Activated T-helper 1 cell treated with anti-CD3 and anti-CD28 coated beads, Interleukin-12 subunit alpha, Interleukin-12 subunit beta, Interleukin-2, Interleukin-4 antibody, amounts not matched to agents 30 ng/mL and 10 ng/mL and 1 ng/mL, durations not matched to agents 14 hours and 24 hours and 36 hours (primary cell): ENCODE measurements around the gene CDH23. TPM values are rescaled to one million over a fixed set of nuclear protein-coding genes. Genes with fewer than 3 reads are reported as not detected.

Source experiments
- DNase-seq: peaks from one replicate; pipeline ENCODE4 v3.0.0; 2021; ENCODE audit warnings: low spot score
- H3K27ac Mint-ChIP-seq: one replicate; pipeline ENCODE4 v1.8.0; 2021; ENCODE audit warnings: mild to moderate bottlenecking, mixed read lengths
- H3K27me3 Mint-ChIP-seq: one replicate; pipeline ENCODE4 v1.8.0; 2022; ENCODE audit warnings: mild to moderate bottlenecking, moderate library complexity, mixed read lengths; ENCODE audit not compliant: insufficient read depth
- H3K36me3 Mint-ChIP-seq: one replicate; pipeline ENCODE4 v1.8.0; 2021; ENCODE audit warnings: low read depth, mixed read lengths
- H3K4me1 Mint-ChIP-seq: one replicate; pipeline ENCODE4 v1.8.0; 2021; ENCODE audit warnings: low read depth, mixed read lengths
- H3K4me3 Mint-ChIP-seq: one replicate; pipeline ENCODE4 v1.8.0; 2021; ENCODE audit warnings: mild to moderate bottlenecking, moderate library complexity, mixed read lengths
- H3K9me3 Mint-ChIP-seq: one replicate; pipeline ENCODE4 v1.8.0; 2021; ENCODE audit warnings: mixed read lengths
- intact Hi-C: fragments of 100-400 bp; cut with micrococcal nuclease; formaldehyde crosslinking; loops from one replicate; pipeline ENCODE4 v1.15.1; 2024
- total RNA-seq: library from RNA; stranded (reverse); gene quantifications from 2 replicates; pipeline ENCODE4 v1.2.3, GENCODE V29; 2022

Gene CDH23
- total RNA-seq, 1 donor from 2014 or later, result 0.57 TPM

DNA sequence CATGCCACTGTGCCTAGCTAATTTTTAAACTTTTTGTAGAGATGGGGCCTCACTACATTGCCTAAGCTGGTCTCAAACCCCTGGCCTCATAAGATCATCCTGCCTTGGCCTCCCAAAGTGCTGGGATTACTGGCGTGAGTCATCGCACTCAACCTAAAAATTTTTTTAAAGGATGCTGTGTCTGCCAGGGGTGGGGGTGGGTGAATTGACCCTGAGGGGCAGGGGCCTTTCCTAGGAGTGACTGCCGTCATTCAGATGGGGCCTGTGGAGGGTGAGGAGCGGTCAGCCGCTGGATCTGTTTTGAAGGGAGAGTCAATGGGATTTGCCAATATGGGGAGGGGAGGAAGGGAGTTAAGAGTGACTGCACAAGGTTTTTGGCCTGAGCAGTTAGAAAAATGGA lies 233.4 kb downstream of the CDH23 start:
- H3K4me3 Mint-ChIP-seq, result no peak overlapping the region
- no peak for DNase-seq
- intact Hi-C loops, result no loop called here
- peaks cover 2% of the 10 kb centered on the region for H3K27me3 Mint-ChIP-seq
- H3K9me3 Mint-ChIP-seq, result no peaks in the 10 kb centered on the region
- no peaks in the 10 kb centered on the region for H3K4me1 Mint-ChIP-seq
- no peaks in the 10 kb centered on the region for H3K36me3 Mint-ChIP-seq
- H3K27ac Mint-ChIP-seq, result no peak overlapping the region

DNA sequence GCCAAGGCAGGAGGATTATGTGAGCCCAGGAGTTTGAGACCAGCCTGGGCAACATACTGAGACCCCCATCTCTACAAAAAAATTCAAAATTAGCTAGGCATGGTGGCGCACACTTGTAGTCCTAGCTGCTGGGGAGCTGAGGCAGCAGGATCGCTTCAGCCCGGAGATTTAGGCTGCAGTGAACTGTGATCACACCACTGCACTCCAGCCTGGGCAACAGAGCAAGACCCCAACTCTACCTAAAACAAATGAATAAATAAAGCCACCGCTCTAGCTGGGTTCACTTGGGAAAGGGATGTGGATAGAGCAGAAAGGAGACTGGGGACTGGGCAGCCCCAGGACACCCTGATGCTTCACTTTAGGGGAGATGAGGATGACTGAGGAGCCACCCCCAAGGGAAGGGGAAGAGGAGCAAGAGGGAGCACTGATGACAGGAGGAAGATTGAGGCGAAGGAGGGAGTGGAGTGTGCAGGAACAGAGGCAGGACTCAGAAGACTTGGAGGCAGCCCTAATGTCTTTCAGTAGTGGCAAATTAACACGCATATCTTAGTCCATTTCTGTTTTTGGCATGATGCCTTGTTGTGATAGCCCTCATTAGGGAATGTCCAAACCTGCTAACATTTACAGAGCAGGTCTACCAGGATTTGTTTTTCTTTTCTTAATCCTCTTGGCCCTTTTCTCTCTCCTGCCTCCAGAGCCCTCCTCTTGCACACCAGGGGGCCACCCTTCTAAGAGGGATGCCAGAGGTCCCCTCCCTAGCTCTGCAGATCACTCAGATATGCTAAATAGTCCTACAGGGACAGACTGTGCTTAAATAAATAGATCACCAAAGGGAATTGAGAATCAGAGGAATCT lies 234.5 kb downstream of the CDH23 start:
- H3K36me3 Mint-ChIP-seq, result no peaks in the 10 kb centered on the region
- H3K4me1 Mint-ChIP-seq, result no peaks in the 10 kb centered on the region
- DNase-seq, result no peak
- intact Hi-C loops, result no loop called here
- H3K4me3 Mint-ChIP-seq, result no peak overlapping the region
- H3K27me3 Mint-ChIP-seq, result peaks cover 5% of the 10 kb centered on the region
- H3K27ac Mint-ChIP-seq, result no peak overlapping the region
- no peaks in the 10 kb centered on the region for H3K9me3 Mint-ChIP-seq

DNA sequence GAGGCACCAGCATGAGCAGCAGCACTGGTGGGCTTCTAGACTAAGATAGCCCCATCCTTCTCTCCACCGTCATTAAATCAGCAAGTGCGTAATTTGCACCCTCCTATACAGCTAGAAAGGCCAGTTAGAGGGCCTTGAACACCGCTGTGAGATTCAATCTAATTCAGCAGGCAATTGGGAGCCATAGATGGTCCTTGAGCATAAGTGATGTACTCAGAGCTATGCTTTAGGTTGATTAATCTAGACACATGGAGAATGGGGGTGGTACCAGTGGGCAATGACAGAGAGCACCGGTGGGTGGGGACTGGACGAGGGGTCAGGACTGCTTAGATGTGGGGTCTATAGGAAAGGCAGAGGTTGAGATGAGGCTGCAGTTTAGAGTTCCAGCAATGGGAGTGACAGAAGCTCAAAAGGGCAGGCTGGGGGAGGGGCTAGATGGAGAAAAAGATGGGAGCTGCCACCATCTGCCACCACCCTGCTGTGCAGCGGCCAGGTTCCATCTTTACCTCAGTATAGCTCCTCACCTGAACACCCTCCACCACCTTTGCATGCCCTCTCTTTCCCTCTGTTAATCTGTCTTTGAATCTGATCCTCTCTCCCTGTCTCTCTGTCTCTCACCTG lies 235.6 kb downstream of the CDH23 start:
- DNase-seq, result no peak
- H3K36me3 Mint-ChIP-seq, result no peaks in the 10 kb centered on the region
- no peaks in the 10 kb centered on the region for H3K4me1 Mint-ChIP-seq
- no peak overlapping the region for H3K27ac Mint-ChIP-seq
- intact Hi-C loops, result no loop called here
- peaks cover 4% of the 10 kb centered on the region for H3K27me3 Mint-ChIP-seq
- H3K4me3 Mint-ChIP-seq, result no peak overlapping the region
- H3K9me3 Mint-ChIP-seq, result no peaks in the 10 kb centered on the region

DNA sequence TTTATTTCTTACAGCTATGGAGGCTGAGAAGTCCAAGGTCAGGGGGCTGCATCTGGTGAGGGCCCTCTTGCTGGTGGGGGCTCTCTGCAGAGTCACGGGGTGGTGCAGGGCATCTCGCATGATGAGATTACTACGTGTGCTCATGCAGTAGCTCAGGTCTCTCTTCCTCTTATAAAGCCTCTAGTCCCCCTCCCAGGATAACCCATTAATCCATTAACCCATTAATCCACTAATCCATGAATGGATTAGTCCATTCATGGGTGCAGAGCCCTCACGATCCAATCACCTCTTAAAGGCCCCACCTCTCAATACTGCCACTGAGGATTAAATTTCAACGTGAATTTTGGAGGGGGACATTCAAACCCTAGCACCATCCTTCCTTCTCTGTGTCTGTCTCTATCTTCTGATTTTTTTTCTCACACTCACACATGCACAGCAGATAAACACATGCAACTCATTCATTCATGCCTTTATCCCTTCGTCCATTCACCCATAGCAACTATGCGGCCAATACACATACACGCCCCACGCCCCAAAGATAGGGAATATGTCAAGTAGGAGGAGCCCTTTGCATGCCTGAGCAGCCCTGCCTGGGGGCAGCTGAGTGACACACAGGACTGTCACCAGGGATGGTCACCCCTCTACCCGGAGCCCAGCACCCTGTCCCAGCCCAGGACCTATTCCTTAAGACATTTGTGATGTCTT lies 236.3 kb downstream of the CDH23 start:
- no peak overlapping the region for H3K27ac Mint-ChIP-seq
- no peaks in the 10 kb centered on the region for H3K36me3 Mint-ChIP-seq

DNA sequence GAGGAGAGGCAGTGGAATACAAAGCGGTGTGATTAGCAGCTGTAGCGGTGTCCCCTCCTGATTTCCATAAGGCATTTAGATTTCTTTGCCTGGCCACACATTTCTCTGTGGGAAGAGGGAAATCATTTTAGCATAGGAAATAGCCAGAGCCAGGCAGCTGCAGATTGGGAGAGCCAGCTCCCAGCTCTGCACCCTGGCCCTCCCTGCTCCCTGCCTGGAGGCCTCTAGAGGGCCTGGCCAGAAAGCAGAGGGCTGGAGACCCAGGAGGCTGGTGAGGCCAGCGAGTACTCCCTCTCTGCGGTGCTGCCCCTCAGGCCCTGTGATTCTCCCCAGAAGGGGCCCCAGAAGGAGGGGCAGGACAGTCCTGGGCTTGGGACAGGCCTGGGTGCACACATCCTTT lies 237.2 kb downstream of the CDH23 start:
- H3K9me3 Mint-ChIP-seq, result no peaks in the 10 kb centered on the region
- DNase-seq, result no peak
- H3K4me3 Mint-ChIP-seq, result no peak overlapping the region
- no peaks in the 10 kb centered on the region for H3K4me1 Mint-ChIP-seq
- H3K27me3 Mint-ChIP-seq, result peaks cover 3% of the 10 kb centered on the region
- intact Hi-C loops, result no loop called here
- no peak overlapping the region for H3K27ac Mint-ChIP-seq
- no peaks in the 10 kb centered on the region for H3K36me3 Mint-ChIP-seq

More for the DNA sequence above, 236.3 kb downstream of the CDH23 start:
- H3K4me3 Mint-ChIP-seq, result no peak overlapping the region
- intact Hi-C loops, result no loop called here
- DNase-seq, result no peak
- H3K4me1 Mint-ChIP-seq, result no peaks in the 10 kb centered on the region
- H3K27me3 Mint-ChIP-seq, result peaks cover 3% of the 10 kb centered on the region
- no peaks in the 10 kb centered on the region for H3K9me3 Mint-ChIP-seq

DNA sequence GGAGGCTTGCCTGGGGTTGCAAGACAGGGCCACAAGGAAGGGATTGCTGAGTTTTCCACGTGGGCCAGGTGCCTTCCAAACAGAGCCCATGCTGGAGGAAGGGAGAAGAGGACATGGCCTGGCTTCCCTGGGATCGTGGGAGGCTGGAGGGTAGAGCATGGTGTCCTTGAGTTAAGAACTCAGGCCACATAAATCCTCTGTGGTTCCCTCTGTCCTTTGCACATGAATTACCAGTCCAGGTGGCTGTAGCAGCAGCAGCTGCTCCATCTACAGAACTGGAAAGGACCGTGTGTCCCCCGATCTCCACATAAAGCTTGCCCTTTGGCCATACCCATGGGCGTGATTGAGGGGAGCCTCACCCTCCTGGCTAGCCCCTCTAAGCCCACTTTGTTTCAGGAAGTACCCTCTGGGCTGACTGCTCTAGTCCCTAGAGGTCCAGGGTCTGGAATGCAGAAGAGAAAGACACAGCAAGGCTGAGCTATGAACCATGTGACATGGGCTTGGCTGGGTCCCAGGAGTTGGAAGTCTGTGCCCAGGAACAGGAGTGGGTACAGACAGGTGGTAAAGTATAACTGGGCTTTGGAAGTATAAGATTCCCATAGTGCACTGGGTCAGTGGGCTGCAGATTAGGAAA lies 237.9 kb downstream of the CDH23 start:
- Mint-ChIP-seq H3K27me3 (peaks cover 3% of the 10 kb centered on the region), H3K4me3 (no peak overlapping the region), H3K36me3 (no peaks in the 10 kb centered on the region), H3K4me1 (no peaks in the 10 kb centered on the region), H3K27ac (no peak overlapping the region), H3K9me3 (no peaks in the 10 kb centered on the region)
- intact Hi-C loops, result no loop called here
- no peak for DNase-seq

DNA sequence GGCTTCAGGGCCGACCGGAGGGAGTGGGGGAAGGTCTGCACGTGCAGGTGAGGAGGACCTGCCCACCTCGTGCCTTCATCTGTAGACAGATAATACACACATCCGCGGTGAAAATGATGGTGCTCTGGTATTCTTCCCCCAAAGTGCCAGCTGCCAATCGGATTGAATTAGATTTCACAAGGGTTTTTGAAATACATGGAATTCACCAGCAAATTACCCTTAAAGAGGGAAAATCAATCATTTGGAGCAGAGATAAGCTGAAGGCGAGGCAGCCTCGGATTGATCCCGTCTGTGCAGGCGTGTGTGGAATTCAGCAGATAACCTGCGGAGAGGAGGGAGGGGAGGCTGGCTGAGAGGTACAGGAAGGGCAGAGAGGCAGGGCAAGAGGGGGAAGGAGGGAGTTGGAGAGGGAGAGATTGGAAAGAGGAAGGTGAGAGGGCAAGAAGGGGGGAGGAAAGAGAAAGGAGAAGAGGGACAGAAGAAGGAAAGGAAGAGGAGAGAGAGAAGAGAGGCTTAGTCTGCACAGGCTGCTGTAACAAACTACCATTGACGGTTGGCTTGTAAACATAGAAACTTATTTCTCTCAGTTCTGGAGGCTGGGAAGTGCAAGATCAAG lies 238.6 kb downstream of the CDH23 start:
- H3K36me3 Mint-ChIP-seq, result no peaks in the 10 kb centered on the region
- H3K4me3 Mint-ChIP-seq, result no peak overlapping the region
- H3K4me1 Mint-ChIP-seq, result no peaks in the 10 kb centered on the region
- H3K9me3 Mint-ChIP-seq, result no peaks in the 10 kb centered on the region
- intact Hi-C loops, result no loop called here
- peaks cover 3% of the 10 kb centered on the region for H3K27me3 Mint-ChIP-seq
- H3K27ac Mint-ChIP-seq, result no peak overlapping the region
- DNase-seq, result no peak

DNA sequence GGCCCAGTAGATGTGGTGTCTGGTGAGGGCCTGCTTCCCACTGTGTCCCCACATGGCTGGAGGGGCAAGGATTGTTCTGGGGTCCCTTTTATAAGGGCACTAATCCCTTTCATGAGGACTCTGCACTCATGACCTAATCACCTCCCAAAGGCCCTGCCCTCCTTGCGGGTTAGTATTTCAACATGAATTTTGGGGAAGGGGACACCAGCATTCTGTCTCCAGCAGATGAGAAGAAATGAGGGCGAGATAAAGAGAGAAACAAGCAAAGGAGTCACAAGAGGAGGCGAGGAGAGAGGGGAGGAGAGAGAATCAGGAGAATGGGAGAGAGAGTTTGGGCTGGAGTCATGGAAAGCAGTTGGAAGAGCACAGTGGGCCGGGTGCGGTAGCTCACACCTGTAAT lies 239.1 kb downstream of the CDH23 start:
- intact Hi-C loops, result no loop called here
- H3K27ac Mint-ChIP-seq, result no peak overlapping the region
- DNase-seq, result no peak
- no peak overlapping the region for H3K4me3 Mint-ChIP-seq
- no peaks in the 10 kb centered on the region for H3K36me3 Mint-ChIP-seq
- H3K27me3 Mint-ChIP-seq, result peaks cover 3% of the 10 kb centered on the region
- no peaks in the 10 kb centered on the region for H3K9me3 Mint-ChIP-seq
- no peaks in the 10 kb centered on the region for H3K4me1 Mint-ChIP-seq

DNA sequence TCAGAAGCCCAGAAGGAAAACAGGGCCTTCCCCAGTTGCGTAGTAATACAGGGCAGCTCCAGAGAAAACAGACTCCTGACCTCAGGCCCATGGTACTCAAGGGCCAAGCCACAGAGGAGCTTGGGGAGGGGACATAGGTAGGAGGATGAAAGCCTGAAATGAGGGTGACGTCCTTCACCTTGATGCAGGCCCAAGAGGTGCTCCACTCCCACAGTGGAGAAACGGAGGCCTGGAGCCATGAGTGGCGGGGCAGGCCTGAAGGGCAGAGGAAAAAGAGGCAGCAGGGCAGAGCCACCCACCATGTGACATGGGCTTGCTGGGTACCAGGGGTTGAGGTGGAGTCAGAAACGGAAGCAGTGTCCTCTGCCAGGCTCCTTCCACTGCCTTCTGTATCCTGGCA lies 239.9 kb downstream of the CDH23 start:
- H3K36me3 Mint-ChIP-seq, result no peaks in the 10 kb centered on the region
- no peak overlapping the region for H3K4me3 Mint-ChIP-seq
- intact Hi-C loops, result no loop called here

DNA sequence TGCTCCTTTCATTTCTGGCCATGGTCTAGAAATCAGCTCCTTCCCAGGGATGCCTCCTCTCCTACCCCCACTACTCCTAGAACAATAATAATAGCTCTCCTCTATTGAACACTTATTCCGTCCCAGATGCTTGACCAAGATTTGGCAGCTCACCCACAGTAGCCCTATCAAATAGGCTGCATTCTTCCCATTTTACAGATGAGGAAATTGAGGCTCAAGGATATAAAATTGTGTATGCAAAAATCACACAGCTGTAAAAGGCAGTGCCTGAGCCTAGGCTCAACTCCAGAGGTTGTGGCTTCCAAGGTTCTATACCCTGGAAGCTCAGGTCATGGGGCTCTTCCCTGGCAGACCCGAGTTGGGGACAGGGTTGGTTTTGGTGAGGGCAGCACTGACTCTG lies 240.6 kb downstream of the CDH23 start:
- H3K4me3 Mint-ChIP-seq, result no peak overlapping the region
- H3K9me3 Mint-ChIP-seq, result no peaks in the 10 kb centered on the region
- intact Hi-C loops, result no loop called here
- peaks cover 6% of the 10 kb centered on the region for H3K27me3 Mint-ChIP-seq
- DNase-seq, result no peak
- H3K4me1 Mint-ChIP-seq, result no peaks in the 10 kb centered on the region
- H3K27ac Mint-ChIP-seq, result no peak overlapping the region
- no peaks in the 10 kb centered on the region for H3K36me3 Mint-ChIP-seq

More for the DNA sequence above, 239.9 kb downstream of the CDH23 start:
- no peak for DNase-seq
- Mint-ChIP-seq H3K27me3 (peaks cover 6% of the 10 kb centered on the region), H3K4me1 (no peaks in the 10 kb centered on the region), H3K27ac (no peak overlapping the region), H3K9me3 (no peaks in the 10 kb centered on the region)

DNA sequence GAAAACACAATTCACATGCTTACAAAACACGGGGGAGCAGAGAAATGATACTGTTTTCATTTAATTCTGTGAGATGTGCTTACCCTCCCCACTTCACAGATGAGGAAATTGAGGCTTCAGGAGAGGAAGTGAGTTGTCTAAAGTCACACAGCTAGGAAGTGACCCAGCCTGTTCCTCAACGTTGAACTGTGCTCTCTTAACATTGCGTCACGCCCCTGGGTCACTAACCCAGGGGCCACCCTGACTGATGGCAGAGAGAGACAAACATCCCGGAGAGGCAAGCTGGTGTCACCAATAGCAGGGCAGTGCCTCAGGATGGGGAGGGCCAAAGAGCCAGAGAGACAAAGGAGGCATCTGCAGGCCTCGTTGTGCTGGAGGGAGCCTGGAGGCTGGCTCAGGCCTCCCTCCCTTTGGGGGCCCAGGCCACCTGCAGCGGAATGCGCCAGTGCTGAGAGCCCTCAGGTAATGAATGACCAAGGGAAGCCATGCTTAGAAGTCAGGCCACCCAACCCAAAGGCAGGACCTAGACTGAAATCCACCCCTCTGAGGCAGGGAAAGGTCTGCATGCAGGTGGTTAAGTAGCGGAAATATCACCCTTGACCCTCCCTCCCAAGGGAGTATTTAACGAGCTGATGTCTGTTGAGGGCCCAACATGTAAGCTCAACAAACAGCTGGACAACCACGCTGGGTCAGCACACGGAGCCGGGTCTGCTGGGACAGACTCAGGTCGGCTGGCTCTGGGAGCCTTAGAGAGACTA lies 241.5 kb downstream of the CDH23 start:
- intact Hi-C loops, result no loop called here
- H3K9me3 Mint-ChIP-seq, result no peaks in the 10 kb centered on the region
- H3K27ac Mint-ChIP-seq, result no peak overlapping the region
- H3K36me3 Mint-ChIP-seq, result no peaks in the 10 kb centered on the region
- no peak overlapping the region for H3K4me3 Mint-ChIP-seq
- DNase-seq, result no peak
- H3K4me1 Mint-ChIP-seq, result no peaks in the 10 kb centered on the region
- peaks cover 6% of the 10 kb centered on the region for H3K27me3 Mint-ChIP-seq
